GM12864 (cell line): ENCODE measurements around the gene SOX30.
A peak's percentile ranks its signal among the peaks of the same experiment; 100 is the strongest.

Experiments
- DNase-seq: peaks from one replicate; pipeline ENCODE4 v3.0.0-alpha.2; 2011; ENCODE audit warnings: low read depth
- H3K4me3 ChIP-seq: 2 replicates; pipeline ENCODE4 v1.5.1; 2011; ENCODE audit warnings: mild to moderate bottlenecking, low read depth, low read length, control low read depth
- CTCF ChIP-seq: IDR thresholded peaks from 2 replicates; pipeline ENCODE4 v1.5.1; 2011; ENCODE audit warnings: low read depth, mild to moderate bottlenecking, moderate library complexity, low read length, control low read depth, inconsistent platforms; ENCODE audit errors: missing control alignments

Gene SOX30

GRCh38 chr5:157613385-157614245 lies 38.6 kb downstream of the SOX30 start:
- H3K4me3 ChIP-seq: no peak overlapping the region
- no peak for DNase-seq
- TF ChIP-seq CTCF: no peak

GRCh38 chr5:157612581-157612980 lies 39.7 kb downstream of the SOX30 start:
- no peak for TF ChIP-seq CTCF
- DNase-seq: no peak
- no peak overlapping the region for H3K4me3 ChIP-seq

GRCh38 chr5:157611571-157612476 lies 40.4 kb downstream of the SOX30 start:
- peak; percentile 83 for DNase-seq
- no peak overlapping the region for H3K4me3 ChIP-seq
- TF ChIP-seq CTCF: no peak

DNA sequence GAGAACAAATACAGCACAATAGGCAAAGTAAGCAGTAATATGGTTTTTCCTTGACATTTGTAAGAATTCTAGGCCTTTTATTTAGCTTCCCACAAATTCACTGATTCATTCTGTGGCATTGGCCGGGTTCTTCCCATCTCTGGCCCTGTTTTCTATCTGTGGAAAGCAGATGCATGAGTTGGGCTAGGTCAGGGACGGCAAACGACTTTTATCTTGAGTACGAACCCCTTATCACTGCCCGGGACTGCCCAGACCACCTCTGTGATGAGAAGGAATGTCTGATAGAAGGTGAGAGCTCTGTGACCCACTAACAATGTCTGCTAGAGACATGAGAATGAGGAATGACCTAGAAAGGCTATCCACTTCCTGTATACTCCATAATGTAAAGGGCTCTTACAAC lies 41.2 kb downstream of the SOX30 start:
- DNase-seq: no peak
- TF ChIP-seq CTCF: no peak

GRCh38 chr5:157608972-157609565 lies 43.2 kb downstream of the SOX30 start:
- TF ChIP-seq CTCF: no peak
- no peak overlapping the region for H3K4me3 ChIP-seq
- DNase-seq: no peak

More for the DNA sequence above, 41.2 kb downstream of the SOX30 start:
- no peak overlapping the region for H3K4me3 ChIP-seq

- no peak for TF ChIP-seq CTCF
- H3K4me3 ChIP-seq: no peak overlapping the region
- no peak for DNase-seq
These were observed 44.7 kb downstream of the SOX30 start for GRCh38 chr5:157607371-157608161.
